HG03378 (cell line): ENCODE data around the gene TRIM59.

Source experiments
- ATAC-seq: cut with Tn5 transposase; IDR thresholded peaks from one replicate; pipeline ENCODE4 v1.9.1; 2021; ENCODE audit warnings: mild to moderate bottlenecking, moderate library complexity; ENCODE audit not compliant: unreplicated experiment

TRIM59 gene

DNA sequence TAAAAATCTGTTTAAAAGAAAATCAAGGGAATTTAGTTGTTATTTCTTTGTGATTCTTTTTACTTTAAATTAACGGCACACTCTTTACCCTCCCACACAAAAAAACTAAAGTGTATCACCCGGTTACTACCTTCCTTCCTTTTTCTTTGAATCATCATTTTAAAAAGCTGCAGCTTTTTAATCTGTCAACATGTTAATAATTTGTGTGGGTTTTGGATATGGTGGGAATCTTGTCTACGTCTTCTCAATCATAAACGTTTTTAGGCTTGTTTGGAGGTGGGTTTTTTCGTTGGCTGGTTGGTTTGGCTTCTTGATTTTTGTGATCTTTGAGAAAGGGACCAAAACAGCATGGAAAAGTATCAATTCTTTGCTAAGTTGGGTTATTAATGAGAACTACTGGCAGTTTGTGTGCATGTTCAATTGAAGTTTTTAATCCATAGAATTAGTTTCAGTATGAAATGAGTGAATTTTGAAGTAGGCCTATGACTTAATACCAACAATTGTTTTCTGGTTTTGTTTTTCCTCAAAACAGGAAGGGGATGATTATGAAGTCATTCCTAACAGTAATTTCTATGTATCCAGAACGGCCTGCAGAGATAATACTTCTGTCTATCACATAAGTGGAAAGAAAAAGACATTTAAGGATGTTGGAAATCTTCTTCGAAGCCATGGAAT, 45.7 kb downstream of the TRIM59 start:
- ATAC-seq: no peak

DNA sequence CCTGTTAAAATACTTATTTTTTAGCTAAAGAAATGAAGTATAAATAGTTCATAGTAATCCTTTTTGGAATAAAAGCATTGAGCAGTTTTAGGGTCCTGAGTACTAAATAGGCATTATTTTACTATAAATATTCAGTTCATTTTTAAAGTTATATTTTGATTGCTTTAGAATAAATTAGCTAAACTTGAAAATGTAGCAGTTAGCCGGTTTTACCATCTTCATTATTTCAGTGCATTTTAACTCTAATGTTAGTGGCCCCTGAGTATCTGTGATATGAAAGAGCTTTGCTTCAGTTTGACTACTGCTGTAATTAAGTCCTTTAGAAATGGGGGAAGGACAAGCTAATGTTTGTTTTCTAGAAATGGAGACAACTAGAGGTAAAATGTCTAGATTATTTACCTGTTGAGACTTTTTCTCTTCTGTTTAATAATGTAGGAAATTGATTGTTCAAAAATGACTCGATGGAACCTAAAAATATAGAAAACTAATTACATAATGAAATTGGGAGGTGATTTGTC, 46.5 kb downstream of the TRIM59 start:
- no peak for ATAC-seq

DNA sequence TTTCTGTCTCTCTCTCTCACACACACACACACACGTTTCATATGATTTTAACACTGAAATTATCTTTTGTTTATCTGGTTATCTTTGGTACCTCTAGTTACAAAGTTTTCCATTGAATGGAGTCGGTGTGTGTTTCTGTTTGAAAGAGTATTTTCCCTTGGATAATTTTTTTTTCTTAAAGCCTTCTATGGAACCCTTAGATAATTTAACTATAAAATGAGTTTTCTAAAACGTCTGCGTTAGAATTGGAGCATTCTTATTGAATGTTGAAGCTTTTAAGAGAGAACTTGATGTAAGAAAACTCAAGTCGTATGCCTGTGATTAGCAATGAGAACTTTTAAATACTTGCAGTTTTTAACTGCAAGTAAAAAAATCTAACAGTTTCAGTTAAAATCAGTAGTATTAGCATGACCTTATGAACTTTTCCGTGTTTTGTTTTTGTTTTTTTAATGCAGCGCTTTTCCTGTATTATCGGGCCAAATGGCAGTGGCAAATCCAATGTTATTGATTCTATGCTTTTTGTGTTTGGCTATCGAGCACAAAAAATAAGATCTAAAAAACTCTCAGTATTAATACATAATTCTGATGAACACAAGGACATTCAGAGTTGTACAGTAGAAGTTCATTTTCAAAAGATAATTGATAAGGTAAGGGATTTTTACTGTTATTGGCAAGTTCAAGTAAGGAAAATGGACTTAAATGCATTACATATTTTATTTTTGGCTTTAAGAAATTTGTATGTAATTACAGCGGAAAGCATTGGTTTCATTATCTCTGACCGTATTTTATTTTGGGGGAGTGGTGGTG, 47.2 kb downstream of the TRIM59 start:
- ATAC-seq: no peak

DNA sequence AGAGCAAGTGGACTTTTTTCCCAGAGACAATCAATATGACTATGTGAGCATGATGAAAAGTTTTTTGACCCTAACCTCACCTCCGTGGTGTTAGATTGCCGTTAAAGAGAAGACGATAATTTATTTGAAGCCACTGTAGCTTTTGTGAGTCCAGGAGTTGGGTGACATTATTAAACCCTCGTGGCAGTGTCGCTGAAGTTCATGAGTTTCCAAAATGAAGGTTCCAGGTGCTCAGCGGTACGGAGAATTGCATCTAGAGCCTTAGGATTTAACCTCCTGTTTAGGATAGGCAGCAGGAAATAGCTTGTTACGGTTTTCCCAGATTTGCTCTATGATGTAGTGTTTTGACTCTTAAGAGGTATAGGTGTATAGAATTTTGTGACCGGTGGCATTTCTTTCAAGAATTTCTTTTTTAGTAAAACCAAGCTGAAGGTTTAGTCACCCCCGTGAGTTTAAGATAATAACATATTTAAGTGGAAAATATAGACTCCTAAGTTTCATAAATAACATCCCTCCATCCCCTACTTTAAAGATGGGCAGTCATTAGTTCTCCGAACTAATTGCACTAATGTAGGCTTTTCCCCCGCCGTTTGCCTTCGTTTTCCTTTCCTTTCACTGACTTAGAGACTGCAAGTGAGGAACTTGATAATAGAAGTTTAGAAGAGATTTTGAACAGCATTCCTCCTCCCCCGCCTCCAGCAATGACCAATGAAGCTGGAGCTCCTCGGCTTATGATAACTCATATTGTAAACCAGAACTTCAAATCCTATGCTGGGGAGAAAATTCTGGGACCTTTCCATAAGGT, 48.1 kb downstream of the TRIM59 start:
- no peak for ATAC-seq

DNA sequence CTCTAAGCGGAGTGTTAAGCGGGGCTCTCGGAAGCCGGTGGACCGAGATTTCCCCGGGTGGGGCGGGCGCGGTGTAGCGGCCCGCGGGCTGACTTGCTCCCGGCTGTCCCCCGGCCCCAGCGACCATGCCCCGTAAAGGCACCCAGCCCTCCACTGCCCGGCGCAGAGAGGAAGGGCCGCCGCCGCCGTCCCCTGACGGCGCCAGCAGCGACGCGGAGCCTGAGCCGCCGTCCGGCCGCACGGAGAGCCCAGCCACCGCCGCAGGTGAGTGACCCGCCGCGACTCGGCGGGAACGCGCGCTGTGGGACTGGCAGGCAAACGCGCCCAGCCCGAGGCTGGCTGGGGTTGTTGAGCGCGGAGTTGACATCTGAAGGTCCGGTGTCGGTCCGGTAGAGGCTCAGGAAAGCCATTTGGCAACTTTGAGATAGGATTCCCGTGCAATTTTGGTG, 48.9 kb downstream of the TRIM59 start:
- ATAC-seq: no peak

DNA sequence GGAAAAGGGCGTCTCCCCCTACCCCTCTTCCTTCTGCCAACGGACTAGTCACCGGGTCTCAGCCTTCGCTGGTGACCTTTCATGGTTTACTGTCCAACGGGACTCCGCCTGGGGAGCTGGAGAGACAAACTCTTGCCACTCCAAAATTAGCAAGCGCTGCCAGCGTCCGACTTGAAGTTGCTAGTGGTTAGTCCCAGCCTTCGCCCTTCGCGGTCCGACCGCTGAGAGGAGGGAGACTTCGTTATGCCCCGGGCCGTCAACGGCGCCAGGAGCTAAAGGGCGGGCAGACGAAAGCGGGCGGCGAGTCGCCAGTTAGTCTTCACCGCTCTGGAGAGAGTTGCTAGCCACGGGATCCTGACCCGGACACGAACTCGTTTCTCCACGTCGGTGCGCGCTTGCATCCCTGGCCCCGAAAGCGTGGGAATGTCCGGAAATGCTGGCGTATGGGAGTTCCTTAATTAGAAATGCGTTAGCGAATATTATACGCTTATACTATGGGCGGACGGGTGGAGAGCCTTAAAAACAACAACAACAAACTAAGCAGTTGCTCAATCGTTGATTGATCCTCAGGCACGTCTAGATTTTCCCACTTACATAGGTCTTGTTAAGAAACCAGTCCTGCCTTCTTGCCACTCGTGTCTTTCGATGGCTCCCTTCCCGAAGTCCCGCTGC, 49.4 kb downstream of the TRIM59 start:
- no peak for ATAC-seq

DNA sequence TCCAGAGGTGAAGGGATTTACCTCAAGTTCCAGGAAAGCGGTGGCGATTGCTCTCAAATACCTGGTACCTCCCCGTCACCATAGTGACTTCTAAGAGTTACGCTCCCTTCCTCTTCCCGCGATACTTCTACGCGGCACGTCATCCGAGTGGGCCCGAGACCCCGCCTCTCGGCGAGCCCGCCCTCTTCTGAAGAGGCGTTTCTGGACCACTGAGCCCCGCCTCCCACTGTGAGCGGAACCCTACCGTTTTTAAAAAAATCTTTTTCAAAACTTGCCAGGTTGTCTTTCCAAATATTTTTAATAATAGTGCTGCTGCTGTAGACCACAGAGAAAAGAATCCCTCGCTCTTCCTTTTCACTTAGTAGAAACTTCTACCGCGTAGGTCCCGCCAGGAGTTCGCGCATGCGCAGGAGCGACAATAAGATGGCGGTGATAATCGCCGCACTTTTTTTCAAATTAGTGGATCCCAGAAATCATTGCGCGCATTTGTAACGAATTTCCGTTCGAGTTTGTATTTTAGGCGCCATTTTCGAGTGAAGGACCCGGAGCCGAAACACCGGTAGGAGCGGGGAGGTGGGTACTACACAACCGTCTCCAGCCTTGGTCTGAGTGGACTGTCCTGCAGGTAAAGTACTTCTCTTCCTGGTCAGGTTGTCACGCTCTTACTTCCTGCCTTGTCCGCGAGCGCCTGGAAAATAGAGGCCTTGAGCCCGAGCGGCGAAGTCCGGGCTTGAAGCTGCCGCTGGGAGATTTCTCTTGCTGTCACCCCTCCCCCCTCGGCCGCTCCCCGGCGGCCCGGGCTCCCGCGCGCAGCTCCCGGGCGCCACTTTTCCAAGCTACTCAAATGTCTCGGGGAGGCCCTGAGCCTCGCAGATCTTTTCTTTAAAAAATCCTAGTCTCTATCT, 50.2 kb downstream of the TRIM59 start, which contains the start of the genes IFT80 and SMC4:
TSS of gene IFT80 (minus strand) at position 101 of the 905 bp plus-strand sequence. CDS start 14,625 bp downstream, outside the sequence.
TSS of gene SMC4 (plus strand) at position 526 of the 905 bp plus-strand sequence. CDS start 1,177 bp downstream, outside the sequence.
- peak; percentile 92 for ATAC-seq

DNA sequence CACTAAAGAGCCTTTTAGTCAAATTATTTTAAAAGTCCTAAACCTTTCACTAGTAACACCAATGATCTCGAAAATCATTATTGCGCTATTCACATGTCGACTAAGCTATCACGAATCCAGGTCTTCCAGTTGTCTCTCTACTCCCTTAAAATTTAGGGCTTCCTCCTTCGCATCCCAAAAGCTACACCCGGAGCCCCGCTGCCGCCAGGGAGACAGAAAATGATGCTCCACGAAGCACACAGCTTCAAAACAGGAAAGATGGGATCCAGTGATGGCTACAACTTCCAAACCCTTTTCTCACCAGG, 50.8 kb downstream of the TRIM59 start:
- ATAC-seq: peak; percentile 17

DNA sequence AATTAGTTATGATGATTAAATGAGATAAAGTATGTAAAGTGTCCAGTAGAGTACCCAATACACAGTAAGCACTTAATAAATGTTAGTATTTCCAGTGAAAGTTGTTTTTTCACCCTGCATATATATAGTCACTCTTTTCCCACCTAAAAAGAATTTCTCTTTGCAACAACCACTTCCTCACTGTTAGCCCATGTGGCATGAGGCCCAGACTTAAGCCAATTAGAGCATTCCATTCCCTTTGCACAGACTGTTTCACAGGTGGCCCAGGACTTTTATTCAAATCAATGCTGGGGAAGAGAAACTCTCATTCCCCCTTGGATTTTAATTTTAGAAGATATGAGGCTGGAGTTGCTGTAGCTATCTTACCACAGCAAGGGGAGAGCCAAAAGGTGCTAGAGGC, 54.3 kb downstream of the TRIM59 start:
- no peak for ATAC-seq

DNA sequence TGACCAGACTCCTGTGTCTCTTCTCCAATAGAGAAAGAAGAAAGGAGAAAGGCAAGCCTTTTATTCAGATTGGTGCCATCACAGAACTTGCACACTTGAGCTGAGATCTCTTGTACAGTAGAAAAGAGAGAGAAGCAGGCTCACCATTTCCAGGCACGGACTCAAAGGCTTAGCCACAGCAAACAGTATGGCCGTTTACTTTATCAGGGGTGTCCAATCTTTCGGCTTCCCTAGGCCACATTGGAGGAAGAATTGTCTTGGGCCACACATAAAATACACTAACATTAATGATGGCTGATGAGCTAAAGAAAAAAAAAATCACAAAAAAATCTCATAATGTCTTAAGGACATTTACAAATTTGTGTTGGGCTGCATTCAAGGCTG, 55.6 kb downstream of the TRIM59 start:
- ATAC-seq: no peak

DNA sequence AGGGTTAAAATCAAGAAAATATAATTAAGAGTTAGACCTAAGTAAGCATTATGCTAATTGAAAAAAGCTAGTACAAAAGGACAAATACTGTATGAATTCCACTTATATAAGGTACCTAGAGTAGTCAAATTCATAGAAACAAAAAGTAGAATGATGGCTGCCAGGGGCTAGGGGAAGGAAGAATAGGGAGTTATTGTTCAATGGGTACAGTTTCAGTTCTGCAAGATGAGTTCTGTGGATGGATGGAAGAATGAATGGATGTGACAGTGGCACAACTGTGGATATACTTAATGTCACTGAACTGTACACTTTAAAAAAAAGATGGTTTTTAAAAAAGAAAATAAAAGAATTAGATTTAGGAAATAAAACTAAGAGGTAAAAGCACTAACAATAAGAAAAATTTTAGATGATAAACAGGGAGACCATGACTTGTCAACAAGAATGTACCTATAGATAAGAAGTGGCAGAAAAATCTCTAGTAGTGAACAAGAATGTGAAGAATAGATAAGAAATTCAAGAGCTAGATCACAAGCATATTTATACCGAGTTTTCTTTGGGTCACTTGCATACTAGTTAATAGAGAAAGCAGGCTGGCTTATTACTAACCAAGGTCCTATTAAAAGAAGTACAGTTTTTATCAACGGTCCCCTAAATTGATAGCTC, 56.1 kb downstream of the TRIM59 start:
- ATAC-seq: no peak

DNA sequence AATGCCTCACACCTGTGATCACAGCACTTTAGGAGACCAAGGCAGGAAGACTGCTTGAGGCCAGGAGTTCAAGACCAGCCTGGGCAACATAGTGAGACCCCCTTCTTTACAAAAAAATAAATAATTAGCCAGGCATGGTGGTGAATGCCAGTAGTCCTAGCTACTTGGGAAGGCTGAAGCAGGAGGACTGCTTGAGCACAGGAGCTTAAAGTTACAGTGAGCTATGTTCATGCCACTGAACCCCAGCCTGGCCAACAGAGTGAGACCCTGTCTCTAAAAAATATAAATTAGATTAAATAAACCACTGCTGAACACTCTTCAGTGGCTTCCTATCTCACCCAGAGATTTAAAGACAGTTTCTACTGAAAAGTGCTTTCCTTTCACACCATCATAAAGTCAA, 56.8 kb downstream of the TRIM59 start:
- ATAC-seq: no peak

DNA sequence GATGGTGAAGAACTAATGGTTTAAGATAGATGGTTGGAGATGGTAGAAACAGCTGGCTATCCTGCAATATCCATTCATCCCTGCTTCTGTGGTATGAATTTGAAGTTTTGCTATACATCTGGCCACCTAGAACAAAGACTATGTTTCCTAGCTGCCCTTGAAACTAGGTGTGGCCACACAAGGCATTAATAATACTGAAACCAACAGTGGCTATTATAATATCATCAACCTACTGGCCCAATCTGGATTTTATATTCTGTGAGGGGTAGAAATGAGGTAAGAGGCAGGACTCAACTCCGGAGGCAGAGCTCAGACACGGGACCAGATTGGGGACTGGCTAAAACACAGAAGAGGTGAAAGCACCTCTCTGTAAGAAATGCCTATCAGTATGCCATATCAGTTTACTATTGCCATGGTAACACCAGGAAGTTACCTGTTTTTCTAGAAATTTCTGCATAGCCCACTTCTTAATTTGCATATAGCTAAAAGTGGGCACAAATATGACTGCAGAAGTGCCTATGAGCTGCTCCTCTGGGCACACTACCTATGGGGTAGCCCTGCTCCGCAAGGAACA, 58.9 kb downstream of the TRIM59 start:
- ATAC-seq: no peak
